ENCODE data around the gene CTSA.
"Not testable (repeated sequence)": the region's sequence is repeated elsewhere in the genome, so short reads cannot be mapped to it uniquely, and the experiment has no call there.

The CTSA gene

DNA sequence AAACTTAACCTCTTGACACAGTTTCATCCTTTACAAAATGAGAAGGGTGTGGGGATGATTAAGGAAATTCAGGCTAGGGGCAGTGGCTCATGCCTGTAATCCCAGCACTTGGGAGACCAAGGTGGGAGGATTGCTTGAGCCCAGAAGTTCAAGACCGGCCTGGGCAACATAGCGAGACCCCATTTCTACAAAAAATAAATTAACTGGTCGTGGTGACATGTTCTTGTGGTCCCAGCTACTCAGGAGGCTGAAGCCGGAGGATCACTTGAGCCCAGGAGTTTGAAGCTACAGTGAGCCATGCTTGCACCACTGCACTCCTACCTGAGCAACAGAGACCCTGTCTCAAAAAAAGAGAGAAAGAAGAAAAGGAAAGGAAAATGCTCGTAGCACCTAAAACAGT, 24.7 kb upstream of the CTSA start:
- DNase-seq (ENCODE audit: low spot score), result no peak

DNA sequence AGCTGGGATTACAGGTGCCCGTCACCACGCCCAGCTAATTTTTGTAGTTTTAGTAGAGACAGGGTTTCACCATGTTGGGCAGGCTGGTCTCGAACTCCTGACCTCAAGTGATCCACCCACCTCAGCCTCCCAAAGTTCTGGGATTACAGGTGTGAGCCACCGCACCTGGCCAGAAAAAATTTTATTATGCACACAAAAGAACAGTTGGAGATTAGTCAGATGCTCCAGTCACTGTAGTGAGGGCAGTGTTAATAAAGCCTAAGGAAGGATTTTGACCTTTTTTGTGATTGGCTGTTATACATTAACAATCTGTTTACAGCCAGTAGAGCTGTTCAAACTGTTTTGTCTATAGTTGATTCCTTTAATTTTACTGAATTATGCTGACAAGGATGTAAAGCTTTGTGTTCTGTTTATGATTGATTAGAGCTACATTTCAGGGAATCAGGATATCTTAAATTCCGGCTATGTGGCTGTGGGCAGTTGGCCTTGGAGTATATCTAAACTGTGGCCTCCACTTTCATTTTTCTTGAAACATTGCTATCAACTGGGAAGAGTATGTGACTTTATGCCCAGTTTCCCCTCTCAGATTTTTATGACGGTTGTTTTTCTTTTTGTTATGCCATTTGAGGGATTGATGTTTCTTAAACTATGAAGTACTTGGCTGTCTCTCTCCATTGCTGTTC, 23.9 kb upstream of the CTSA start:
- no peak for DNase-seq (ENCODE audit: low spot score)

DNA sequence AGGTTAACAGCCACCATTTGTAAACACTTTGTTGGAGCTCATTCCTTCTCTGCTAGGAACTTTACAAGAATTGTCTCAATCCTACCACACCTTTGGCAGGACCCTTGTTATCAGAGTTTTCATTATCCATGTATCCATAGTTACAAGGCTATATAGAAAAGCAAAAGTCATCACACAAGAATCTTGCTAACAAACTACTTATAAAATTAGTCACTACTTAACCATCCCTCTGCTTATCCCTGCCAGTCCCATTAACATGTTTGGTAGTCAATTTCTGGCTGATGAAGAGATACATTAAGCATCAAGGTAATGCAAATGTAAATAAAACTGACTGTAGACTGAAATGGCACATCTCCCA, 23.3 kb upstream of the CTSA start:
- DNase-seq (ENCODE audit: low spot score), result no peak

DNA sequence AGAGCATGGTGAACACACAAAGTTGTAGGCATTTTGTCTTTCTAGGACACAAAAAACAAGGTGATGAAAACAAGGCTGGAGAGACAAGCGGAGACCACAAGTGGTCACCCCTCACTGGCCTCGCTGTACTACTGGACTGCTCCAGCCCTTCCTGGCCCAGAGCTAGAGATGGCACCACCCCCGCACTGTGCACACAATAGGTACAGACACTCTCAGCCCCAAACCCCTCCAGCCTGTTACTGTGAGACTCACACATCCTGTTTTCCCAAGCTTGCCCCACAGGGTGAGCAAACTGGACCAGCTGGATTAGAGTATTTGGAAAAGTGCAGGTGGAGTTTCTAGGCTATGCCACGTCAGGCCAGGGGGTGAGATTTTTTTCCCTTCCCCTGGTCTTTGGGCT, 18.5 kb upstream of the CTSA start:
- DNase-seq (ENCODE audit: low spot score), result no peak

DNA sequence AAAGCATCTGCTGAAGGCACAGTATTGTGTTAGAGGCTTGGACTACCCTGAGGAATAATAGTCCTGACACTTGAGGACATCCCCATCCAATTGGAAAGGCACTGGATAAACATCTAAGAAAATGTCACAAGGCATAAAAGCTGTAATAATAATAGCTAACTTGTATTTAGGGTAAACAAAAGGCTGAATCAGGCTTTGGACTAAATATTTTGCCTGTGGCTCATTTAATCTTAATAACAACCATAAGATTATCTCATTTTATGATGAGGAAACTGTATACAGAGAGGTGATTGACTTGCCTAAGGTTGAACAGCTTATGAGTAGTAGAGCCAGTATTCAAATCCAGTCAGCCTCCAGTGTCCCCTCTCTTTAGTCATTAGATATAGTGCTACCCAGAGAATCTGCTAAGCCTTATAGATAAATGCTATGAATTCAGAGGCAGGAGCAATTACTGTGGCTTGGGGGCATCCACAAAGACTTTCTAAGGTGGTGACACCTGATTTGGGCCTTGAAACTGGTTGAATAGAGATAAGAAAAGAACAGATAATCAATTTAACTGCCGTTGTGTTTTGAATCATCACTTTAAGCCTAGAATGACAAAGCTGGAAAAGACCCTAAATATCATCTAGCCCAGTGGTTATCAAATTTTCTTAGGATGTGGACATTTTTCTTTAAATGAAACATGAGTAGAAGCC, 17.6 kb upstream of the CTSA start:
- no peak for DNase-seq (ENCODE audit: low spot score)

DNA sequence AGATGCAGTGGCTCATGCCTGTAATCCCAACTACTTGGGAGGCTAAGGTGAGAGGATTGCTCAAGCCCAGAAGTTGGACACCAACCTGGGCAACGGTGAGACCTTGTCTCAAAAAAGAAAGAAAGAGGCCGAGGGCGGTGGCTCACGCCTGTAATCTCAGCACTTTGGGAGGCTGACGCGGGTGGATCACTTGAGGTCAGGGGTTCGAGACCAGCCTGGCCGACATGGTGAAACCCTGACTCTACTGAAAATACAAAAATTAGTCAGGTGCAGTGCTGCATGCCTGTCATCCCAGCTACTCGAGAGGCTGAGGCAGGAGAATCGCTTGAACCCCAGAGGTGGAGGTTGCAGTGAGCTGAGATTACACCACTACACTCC, 17.0 kb upstream of the CTSA start:
- DNase-seq (ENCODE audit: low spot score), result not testable (repeated sequence)

DNA sequence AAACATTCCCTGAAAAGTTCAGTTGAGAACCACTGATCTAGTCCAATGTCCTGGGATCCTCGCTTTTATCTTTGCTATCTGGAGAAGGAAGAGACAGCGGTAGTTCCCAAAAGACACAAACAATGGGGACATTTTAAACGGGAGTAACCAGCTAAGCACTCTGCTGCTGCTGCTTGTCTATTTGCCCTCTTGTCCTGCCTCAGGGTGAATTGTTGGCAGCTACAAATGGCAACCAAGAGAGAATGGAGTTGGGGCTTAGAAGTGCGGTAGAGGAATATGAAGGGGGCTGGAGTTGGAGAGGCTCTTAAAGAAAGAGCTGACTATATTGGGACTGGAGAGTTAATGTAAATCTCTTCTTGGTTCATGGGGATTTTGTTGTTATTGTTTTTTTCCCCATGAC, 16.6 kb upstream of the CTSA start:
- DNase-seq (ENCODE audit: low spot score), result no peak

DNA sequence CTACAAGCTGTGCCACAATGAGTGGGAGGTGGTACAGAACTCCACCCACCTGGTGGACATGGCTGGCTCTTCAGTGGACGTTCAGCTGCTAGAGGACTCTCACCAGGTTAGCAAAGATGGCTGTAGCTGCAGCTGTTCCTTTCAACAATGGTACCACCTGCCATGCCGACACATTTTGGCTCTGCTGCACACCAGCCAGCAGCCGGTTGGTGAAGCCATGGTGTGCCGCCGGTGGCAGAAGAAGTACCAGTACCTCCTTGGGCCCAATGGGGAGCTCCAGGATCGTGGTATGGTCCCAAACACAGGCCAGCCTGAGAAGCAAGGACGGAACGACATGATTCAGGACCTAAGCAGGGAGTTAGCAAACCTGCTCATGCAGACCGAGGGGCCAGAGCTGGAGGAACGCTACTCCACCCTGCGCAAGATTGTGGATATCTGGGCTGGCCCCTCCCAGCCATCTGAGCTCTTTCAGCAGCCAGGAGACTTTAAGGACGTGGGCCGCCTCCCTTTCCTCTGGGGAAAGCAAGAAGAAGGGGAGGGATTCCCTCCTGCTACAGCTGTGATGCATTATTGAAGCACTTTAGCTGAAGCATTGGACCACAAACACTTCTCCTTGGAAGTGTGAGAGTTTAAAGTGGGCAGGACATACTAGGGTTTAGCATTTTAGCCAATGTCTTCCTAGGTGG, 12.9 kb upstream of the CTSA start:
- no peak for DNase-seq (ENCODE audit: low spot score)

DNA sequence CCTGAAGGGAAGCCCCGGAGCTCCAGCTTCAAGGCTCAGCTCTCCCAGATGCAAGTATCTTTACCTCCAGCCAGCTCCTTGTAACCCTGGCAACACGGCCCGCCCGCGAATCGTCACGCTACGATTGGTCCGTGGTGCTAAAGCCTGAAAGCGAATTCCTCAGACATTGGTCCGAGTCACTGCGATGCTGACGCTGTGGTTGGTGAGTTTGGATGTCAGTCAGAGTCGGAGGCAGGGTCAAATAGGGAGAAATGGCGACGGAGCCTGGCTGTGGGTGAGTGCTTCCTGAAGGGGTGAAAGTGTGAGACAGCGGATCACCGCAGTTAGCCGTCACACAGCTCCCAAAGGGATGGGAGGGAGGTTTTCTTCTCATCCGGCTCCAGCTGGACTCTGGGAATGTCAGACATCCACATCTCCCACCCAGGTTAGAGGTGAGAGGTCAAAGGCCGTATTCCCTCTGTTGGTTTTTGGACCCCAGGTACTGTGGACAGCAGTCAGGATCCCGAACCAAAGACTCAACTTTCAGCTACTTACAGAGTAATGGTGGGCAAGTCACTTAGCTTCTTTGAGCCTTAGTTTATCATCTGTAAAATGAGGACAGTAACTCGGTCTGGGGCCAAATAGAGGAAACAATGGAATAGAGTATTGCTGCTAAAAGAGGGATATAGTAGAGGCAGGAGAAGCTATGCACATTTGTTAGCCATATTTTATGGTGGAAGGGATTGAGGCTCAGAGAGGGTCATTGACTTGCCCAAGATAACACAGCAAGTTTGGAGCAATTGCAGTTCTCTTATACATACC, 9.9 kb upstream of the CTSA start, which contains the start of gene ZSWIM1:
ZSWIM1 (plus strand) TSS at position 240 of the 801 bp plus-strand sequence. CDS start 1,366 bp downstream, outside the sequence.
- DNase-seq (ENCODE audit: low spot score), result peak; percentile 99

DNA sequence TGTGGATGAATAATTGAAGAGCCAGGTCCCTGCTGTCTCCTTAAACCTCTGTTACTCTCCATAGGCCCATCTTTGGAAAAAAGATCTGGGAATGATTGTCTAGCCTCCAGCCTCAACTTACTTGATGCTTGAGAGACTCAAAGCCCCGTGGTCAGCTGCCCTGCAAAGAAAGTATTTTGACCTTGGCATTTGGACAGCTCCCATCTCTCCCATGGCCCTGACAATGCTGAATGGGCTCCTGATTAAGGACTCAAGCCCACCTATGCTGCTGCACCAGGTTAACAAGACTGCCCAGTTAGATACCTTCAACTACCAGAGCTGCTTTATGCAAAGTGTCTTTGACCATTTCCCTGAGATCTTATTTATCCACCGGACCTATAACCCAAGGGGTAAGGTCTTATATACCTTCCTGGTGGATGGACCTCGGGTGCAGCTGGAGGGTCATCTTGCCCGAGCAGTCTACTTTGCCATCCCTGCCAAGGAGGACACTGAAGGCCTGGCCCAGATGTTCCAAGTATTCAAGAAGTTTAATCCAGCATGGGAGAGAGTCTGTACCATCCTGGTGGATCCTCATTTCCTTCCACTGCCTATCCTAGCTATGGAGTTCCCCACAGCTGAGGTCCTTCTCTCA, 8.6 kb upstream of the CTSA start:
- DNase-seq (ENCODE audit: low spot score), result no peak

DNA sequence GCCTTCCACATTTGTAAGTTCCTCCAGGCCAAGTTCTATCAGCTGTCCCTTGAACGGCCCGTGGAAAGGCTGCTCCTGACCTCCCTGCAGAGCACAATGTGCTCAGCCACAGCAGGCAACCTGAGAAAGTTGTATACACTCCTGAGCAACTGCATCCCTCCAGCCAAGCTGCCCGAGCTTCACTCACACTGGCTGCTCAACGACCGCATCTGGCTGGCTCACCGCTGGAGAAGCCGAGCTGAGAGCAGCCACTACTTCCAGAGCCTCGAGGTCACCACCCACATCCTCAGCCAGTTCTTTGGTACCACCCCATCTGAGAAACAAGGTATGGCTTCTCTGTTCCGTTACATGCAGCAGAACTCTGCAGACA, 8.1 kb upstream of the CTSA start:
- DNase-seq (ENCODE audit: low spot score), result no peak

DNA sequence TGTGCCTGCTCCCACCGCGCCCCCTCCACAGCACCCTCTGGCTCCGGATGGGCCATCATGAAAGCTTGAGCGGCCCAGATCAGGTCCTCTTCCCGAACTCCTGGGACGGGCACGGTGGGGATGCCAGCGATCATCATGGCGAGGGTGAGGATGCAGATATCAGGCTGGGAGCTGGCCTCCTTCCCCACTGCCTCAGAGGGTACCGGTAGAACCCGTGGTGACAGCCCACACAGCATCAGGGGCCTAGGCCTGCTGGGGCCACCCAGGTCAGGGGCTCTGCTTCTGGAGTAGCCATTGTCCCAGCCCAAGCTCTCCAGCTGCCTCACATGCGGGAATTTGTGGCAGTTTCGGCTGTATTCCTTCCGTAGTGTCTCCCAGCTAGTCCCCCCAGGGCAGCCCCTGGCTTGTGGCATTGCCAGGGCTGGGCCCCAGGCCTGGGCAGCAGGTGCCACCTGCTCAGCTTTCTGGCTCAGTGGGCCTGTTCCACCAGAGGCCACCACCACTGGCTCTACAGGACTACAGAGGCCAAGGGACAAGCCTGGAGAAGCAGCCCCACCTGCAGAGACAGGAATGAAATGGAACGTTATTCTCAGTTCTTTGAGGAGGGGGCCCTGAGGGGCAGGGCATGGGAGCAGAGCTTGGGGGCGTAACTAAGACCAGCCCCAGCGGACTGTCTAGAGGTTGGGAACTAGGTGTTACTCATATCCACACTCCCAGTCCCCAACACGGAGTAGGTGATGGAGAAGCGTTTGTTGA, 4.4 kb upstream of the CTSA start:
- no peak for DNase-seq (ENCODE audit: low spot score)

DNA sequence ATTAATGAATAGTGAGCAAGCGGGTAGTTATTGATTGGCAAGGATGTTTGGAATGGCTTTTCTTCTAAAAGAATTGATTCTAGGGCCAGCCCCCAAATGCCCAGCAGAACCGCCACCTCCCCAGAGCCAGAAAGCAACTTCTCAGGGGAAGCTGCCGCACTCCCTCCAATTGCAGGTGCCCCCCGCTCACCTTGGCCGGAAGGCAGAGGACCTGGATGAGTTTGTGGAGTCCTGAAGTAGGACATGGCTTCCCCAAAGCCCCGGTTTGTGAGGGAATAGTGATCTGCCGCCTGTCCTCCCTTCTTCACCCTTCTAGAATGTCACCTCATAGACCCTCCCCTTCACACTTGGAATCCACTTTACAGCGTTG, 3.8 kb upstream of the CTSA start, which contains the start of gene SPATA25:
SPATA25 (minus strand) TSS at position 277 of the 370 bp plus-strand sequence; CDS start at position 245, 32 bp downstream.
- DNase-seq (ENCODE audit: low spot score), result no peak

DNA sequence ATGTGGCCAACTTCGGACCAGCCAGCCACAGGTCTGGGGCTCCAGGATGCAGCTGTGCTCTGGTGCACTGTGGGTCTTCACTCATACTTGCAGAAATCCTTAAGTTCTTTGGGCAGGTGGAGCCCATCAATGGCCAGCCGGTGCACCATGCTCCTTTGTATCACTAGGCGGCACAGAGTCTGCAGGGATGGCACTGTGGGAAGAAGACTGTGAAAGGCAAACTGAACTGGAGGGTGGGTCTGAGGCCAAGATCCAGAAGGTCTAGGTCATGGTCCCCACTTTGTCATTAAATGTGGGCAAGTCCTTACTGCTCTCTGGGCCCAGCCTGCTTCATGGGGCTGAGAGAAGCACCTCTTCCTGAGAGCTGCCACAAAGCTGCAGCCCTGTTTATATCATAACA, 2.5 kb upstream of the CTSA start:
- DNase-seq (ENCODE audit: low spot score), result no peak

DNA sequence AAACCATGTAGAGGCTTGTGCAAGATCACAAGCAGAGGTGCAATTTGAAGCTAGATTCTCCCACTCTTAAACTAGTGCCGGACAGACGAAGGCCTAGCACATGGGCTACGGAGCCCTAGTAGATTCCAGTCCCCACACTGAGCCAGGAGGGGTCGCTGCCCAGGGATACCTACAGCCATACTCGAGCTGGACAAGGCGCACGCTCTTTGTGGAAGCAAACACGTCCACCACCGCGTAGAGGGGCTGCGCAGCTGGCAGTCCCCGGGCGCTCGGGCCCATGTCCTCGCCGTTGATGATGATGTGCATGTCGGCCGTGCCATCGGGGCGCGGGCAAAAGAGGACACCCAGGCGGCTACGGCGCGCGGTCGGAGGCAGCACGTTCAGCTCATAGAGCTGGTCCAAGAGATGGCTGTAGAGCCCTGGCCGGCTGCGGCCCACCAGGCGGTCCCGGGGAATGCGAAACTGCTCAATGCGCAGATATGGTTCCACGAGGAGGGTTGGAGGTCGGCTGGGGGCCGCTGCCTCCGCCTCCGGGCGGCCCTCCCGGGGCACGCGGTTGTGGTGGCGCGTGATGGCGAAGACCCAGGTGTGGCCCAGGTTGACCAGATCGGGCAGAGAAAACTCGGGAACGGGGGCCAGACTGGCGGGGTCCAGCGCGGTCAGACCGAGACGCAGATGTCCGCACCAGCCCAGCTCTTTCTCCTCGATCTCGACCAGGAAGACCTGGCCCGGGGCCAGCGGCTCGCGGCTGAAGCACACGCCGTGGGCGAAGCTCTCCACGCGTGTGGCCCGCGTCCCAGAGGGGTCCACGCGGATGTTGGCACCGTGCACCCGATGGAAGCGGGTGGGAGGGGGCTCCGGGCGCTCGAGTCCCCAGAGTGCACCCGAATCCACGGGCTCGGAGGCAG, 804 bp upstream of the CTSA start:
- DNase-seq (ENCODE audit: low spot score), result peak; percentile 88

DNA sequence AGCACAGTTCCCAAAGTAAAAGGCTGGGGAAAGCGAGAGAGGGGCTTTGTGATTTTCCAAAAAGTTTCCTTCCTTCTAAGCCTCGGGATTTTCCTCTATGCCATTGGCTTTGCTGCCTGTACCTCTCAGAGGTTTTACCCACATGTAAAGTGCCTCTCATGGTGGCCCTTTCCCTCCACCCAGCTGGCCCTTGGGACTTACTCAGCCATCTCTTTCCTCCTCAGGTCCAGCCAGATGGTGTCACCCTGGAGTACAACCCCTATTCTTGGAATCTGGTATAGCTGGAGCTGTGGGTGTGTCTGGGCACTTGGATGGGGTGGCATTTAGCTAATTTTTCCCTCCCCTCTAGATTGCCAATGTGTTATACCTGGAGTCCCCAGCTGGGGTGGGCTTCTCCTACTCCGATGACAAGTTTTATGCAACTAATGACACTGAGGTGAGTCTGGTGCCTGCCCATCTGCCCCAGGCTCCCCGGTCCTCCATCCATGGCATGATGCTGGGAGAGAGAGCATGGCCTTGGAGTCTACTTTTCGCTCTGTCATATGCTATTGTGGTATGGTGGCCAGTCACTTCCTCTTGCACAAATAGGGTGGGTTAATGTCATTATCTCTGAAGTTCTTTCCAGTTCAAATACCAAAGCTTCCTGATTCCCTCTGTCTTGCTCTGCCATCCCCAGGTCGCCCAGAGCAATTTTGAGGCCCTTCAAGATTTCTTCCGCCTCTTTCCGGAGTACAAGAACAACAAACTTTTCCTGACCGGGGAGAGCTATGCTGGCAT, 1.1 kb downstream of the CTSA start:
- no peak for DNase-seq (ENCODE audit: low spot score)

DNA sequence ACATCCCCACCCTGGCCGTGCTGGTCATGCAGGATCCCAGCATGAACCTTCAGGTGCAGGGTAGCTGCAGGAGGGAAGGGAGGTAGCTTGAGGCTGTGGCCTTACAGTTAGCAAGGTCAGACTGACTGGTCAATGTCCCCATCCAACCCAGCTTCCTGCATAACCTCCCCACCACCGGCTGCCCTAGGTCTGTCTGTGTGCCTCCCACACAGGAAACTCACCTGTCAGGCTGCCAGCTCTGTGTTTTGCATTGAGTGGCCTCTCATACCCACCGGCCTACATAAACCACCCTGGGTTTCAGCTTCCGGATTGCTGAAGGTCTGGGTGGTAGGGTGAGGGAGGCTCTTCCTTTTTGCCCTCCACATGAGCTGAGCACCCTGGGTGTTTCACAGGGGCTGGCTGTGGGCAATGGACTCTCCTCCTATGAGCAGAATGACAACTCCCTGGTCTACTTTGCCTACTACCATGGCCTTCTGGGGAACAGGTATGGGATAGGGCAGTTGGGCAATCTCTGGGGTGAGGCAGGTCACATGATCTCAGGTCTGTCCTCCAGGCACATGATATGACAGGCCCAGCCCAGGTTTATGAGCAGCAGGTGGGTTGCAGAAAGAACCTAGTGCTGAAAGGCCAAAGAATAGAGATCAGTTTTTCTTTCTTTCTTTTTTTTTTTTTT, 1.8 kb downstream of the CTSA start:
- DNase-seq (ENCODE audit: low spot score), result no peak

DNA sequence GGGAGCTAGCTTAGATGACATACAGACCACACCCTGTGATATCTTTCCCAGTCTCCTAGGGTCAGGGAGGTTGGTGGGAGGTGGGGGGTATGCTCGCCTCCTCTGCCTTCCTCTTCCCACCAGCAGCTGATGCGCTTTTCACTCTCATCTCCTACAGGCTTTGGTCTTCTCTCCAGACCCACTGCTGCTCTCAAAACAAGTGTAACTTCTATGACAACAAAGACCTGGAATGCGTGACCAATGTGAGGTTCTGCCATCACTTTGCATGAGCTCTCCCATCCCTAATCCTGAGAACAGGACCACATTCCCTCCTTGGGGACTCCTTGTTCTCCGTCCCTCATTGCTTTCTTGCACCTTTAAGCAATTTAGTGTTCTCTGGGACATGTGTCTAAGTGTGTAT, 2.7 kb downstream of the CTSA start:
- no peak for DNase-seq (ENCODE audit: low spot score)

DNA sequence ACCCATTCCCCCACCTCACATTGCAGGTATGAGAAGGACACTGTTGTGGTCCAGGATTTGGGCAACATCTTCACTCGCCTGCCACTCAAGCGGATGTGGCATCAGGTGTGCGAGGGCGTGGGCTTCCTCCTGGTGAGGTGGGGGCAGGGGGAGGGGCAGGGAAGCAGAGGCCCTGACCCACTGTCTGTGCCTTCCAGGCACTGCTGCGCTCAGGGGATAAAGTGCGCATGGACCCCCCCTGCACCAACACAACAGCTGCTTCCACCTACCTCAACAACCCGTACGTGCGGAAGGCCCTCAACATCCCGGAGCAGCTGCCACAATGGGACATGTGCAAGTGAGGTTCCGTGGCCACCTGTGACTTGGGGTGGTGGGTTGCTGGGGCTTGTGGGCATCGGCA, 3.7 kb downstream of the CTSA start:
- no peak for DNase-seq (ENCODE audit: low spot score)

Data from left forelimb (tissue), 1 donor.